HG03378 (cell line): ENCODE results near the gene RSPH6A.

ENCODE experiments used
- ATAC-seq: cut with Tn5 transposase; IDR thresholded peaks from one replicate; pipeline ENCODE4 v1.9.1; 2021; ENCODE audit warnings: mild to moderate bottlenecking, moderate library complexity; ENCODE audit not compliant: unreplicated experiment

Gene RSPH6A

GRCh38 chr19:45825917-45826893, 11.1 kb upstream of the RSPH6A start:
- ATAC-seq: no peak

- no peak for ATAC-seq
Measured at GRCh38 chr19:45825263-45825605, 10.1 kb upstream of the RSPH6A start.

- ATAC-seq: no peak
Measured at GRCh38 chr19:45824531-45825262, 9.6 kb upstream of the RSPH6A start.

GRCh38 chr19:45824041-45824471, 8.9 kb upstream of the RSPH6A start:
- ATAC-seq: no peak

GRCh38 chr19:45823182-45823581, 8.1 kb upstream of the RSPH6A start:
- no peak for ATAC-seq

- ATAC-seq: no peak
Measured at GRCh38 chr19:45822716-45823115, 7.6 kb upstream of the RSPH6A start.

GRCh38 chr19:45821570-45821969, 6.5 kb upstream of the RSPH6A start:
- no peak for ATAC-seq

- ATAC-seq: no peak
Measured at GRCh38 chr19:45821103-45821521, 6.0 kb upstream of the RSPH6A start.

GRCh38 chr19:45820413-45821102, 5.5 kb upstream of the RSPH6A start:
- no peak for ATAC-seq

- no peak for ATAC-seq
Measured at GRCh38 chr19:45819769-45820168, 4.7 kb upstream of the RSPH6A start.

- ATAC-seq: no peak
Measured at GRCh38 chr19:45817725-45818301, 2.7 kb upstream of the RSPH6A start.

- peak; percentile 72 for ATAC-seq
Measured at GRCh38 chr19:45817010-45817724, 2.1 kb upstream of the RSPH6A start.

GRCh38 chr19:45816236-45817009, 1.3 kb upstream of the RSPH6A start:
- ATAC-seq: no peak

- ATAC-seq: no peak
Measured at GRCh38 chr19:45815481-45816216, 541 bp upstream of the RSPH6A start.

GRCh38 chr19:45814166-45814780, 835 bp downstream of the RSPH6A start:
- ATAC-seq: no peak

- no peak for ATAC-seq
Measured at GRCh38 chr19:45812297-45812696, 2.8 kb downstream of the RSPH6A start.

GRCh38 chr19:45809643-45810159, 5.4 kb downstream of the RSPH6A start:
- no peak for ATAC-seq

GRCh38 chr19:45805719-45806118, 9.4 kb downstream of the RSPH6A start:
- ATAC-seq: no peak

GRCh38 chr19:45804959-45805230, 10.2 kb downstream of the RSPH6A start:
- no peak for ATAC-seq
